ENCODE measurements around the gene ARVCF.

DNA sequence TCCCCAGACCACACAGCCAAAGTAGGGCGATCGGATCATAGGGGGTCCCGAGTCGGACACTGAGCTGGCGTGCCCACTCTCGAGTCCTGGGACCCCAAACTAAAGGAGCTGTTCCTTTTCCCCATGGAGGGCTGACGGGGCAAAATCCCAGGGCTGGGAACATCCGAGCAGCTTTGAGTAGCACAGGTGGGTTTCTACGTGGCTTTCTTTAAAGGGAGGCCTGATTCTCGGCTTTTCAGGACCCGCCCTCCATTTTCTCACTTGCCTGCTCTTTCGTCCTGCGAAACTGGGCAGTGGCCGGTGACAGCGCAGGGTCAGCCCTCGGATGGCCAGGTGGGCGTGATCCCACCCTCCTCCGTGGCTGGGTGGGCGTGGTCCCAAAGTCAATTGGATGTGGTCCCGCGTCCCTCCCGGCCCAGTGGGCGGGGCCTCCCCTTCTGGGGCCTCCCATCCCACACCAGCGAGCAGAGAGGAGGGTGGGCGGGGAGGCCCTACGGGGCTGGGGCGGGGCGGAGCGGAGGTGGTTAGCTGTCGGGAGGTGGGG is 57.5 kb downstream of the ARVCF start:
- TF ChIP-seq SNRNP70 (optimal IDR thresholded peaks at IDR 0.05; ENCODE audit: low read depth, low read length) (no peak), ARID2 (IDR thresholded peaks at IDR 0.05) (no peak), ZNF707 (CRISPR knock-in tag; conservative IDR thresholded peaks at IDR 0.05) (no peak), ZNF354B (CRISPR knock-in tag; IDR thresholded peaks at IDR 0.05) (no peak), TAF15 (IDR thresholded peaks at IDR 0.05; ENCODE audit: low read depth, low read length) (no peak), LEF1 (IDR thresholded peaks at IDR 0.05) (no peak), POLR3A (IDR thresholded peaks at IDR 0.05; ENCODE audit: borderline replicate concordance, extremely low read depth, insufficient read depth, insufficient read length) (no peak), ASH1L (IDR thresholded peaks at IDR 0.05; ENCODE audit: borderline replicate concordance, low read depth, partially characterized antibody) (no peak)
- TF ChIP-seq, protein P1, sequence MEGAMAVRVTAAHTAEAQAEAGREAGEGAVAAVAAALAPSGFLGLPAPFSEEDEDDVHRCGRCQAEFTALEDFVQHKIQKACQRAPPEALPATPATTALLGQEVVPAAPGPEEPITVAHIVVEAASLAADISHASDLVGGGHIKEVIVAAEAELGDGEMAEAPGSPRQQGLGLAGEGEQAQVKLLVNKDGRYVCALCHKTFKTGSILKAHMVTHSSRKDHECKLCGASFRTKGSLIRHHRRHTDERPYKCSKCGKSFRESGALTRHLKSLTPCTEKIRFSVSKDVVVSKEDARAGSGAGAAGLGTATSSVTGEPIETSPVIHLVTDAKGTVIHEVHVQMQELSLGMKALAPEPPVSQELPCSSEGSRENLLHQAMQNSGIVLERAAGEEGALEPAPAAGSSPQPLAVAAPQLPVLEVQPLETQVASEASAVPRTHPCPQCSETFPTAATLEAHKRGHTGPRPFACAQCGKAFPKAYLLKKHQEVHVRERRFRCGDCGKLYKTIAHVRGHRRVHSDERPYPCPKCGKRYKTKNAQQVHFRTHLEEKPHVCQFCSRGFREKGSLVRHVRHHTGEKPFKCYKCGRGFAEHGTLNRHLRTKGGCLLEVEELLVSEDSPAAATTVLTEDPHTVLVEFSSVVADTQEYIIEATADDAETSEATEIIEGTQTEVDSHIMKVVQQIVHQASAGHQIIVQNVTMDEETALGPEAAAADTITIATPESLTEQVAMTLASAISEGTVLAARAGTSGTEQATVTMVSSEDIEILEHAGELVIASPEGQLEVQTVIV (CRISPR knock-in tag; IDR thresholded peaks at IDR 0.05; ENCODE audit: borderline replicate concordance), result no peak
- TF ChIP-seq, protein P2, sequence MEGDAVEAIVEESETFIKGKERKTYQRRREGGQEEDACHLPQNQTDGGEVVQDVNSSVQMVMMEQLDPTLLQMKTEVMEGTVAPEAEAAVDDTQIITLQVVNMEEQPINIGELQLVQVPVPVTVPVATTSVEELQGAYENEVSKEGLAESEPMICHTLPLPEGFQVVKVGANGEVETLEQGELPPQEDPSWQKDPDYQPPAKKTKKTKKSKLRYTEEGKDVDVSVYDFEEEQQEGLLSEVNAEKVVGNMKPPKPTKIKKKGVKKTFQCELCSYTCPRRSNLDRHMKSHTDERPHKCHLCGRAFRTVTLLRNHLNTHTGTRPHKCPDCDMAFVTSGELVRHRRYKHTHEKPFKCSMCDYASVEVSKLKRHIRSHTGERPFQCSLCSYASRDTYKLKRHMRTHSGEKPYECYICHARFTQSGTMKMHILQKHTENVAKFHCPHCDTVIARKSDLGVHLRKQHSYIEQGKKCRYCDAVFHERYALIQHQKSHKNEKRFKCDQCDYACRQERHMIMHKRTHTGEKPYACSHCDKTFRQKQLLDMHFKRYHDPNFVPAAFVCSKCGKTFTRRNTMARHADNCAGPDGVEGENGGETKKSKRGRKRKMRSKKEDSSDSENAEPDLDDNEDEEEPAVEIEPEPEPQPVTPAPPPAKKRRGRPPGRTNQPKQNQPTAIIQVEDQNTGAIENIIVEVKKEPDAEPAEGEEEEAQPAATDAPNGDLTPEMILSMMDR (IDR thresholded peaks at IDR 0.05 in 2 of 3, conservative IDR thresholded peaks at IDR 0.05 in 1 of 3; ENCODE audit: insufficient read depth in 2 of 3, low read depth in 1 of 3, low read length in 3 of 3), result no peak

Measured in K562 (cell line).